Renal pelvis (tissue), 4 donors: ENCODE results near the gene PC. TPM values are rescaled to one million over a fixed set of nuclear protein-coding genes. Genes with fewer than 3 reads are reported as not detected.
"Not testable (repeated sequence)": the region's sequence is repeated elsewhere in the genome, so short reads cannot be mapped to it uniquely, and the experiment has no call there.

Experiments used
- DNase-seq: peaks from one replicate; pipeline ENCODE4 v3.0.0-alpha.2; 2013
- polyA plus RNA-seq, 3 donors: library from polyadenylated mRNA; unstranded; fragments of 120-200 nt; gene quantifications; one replicate each; pipeline ENCODE4 v1.2.1, GENCODE V29; 2013; ENCODE audit not compliant: insufficient read length in 3 of 3

PC gene
- polyA plus RNA-seq, 3 donors, result 56.3 to 61.7 (median 56.8) TPM

GRCh38 chr11:66800720-66801428 lies 157.3 kb downstream of the PC start:
- no peak for DNase-seq

GRCh38 chr11:66799815-66800214 lies 158.4 kb downstream of the PC start:
- not testable (repeated sequence) for DNase-seq

Other genes starting within 250 kb of the PC start
- gene SPTBN2, start 229.2 kb downstream of the PC start, polyA plus RNA-seq, result 10 to 100 TPM; 52.7 to 71.6 (median 56.2) TPM
- gene RCE1, start 114.9 kb downstream of the PC start, polyA plus RNA-seq, result 10 to 100 TPM; 25.4 to 34.2 (median 33.5) TPM
- 10 to 100 TPM; 21.8 to 30.7 (median 27.3) TPM for gene LRFN4, start 101.3 kb downstream of the PC start, polyA plus RNA-seq
- under 1 TPM in 2 of 3 donors, not detected in 1; 0.07 to 0.44 TPM for gene C11orf86, start 16.9 kb upstream of the PC start, polyA plus RNA-seq
- gene SYT12, start 64.8 kb upstream of the PC start, polyA plus RNA-seq, result under 1 TPM; 0.16 to 0.30 (median 0.18) TPM
- 10 to 100 TPM in 2 of 3 donors, 1 to 10 TPM in 1; 8.1 to 11.5 (median 10.5) TPM for gene RHOD, start 98.5 kb upstream of the PC start, polyA plus RNA-seq
- 10 to 100 TPM; 76.2 to 89.1 (median 88.0) TPM for gene KDM2A, start 160.9 kb upstream of the PC start, polyA plus RNA-seq